Sigmoid colon (tissue), 7 donors: ENCODE data around the gene LDLRAD4. TPM values are rescaled to one million over a fixed set of nuclear protein-coding genes. Genes with fewer than 3 reads are reported as not detected.

Experiments
- DNase-seq: peaks from one replicate; pipeline ENCODE4 v3.0.0-alpha.2; 2019
- H3K27ac ChIP-seq, 4 donors: fragments of 200-600 bp; sonication (generic); one replicate each; pipeline ENCODE4 v1.5.1; 2016 to 2019; ENCODE audit warnings: mild to moderate bottlenecking in 1 of 4
- H3K27me3 ChIP-seq, 3 donors: fragments of 200-600 bp; sonication (generic); one replicate each; pipeline ENCODE4 v1.5.1; 2019; ENCODE audit warnings: mild to moderate bottlenecking in 1 of 3
- H3K36me3 ChIP-seq, 4 donors: fragments of 200-600 bp; sonication (generic); one replicate each; pipeline ENCODE4 v1.5.1; 2016 to 2019
- H3K4me1 ChIP-seq, 4 donors: fragments of 200-600 bp; sonication (generic); one replicate each; pipeline ENCODE4 v1.5.1; 2017 to 2019
- H3K4me3 ChIP-seq, 4 donors: fragments of 200-600 bp; sonication (generic); one replicate each; pipeline ENCODE4 v1.5.1; 2017 to 2019; ENCODE audit warnings: mild to moderate bottlenecking in 2 of 4, moderate library complexity in 1 of 4
- H3K9me3 ChIP-seq, 4 donors: fragments of 200-600 bp in 3 of 4; sonication (generic) in 3 of 4; one replicate each; pipeline versions ENCODE4 v1.5.1 to v1.6.1; 2013 to 2019
- CTCF ChIP-seq, 4 experiments: fragments of 450-650 bp in 3 of 4; fragments of 200-600 bp in 1 of 4; IDR thresholded peaks; one replicate each; pipeline ENCODE4 v1.5.1; 2016 to 2019; ENCODE audit warnings: antibody characterized with exemption in 4 of 4, mild to moderate bottlenecking in 3 of 4, moderate library complexity in 2 of 4
- EP300 ChIP-seq, 4 donors: sonication (generic); formaldehyde crosslinking; IDR thresholded peaks; one replicate each; pipeline ENCODE4 v1.6.1; 2017; ENCODE audit warnings: antibody characterized with exemption in 4 of 4
- POLR2A ChIP-seq, 2 donors: fragments of 450-650 bp; IDR thresholded peaks; one replicate each; pipeline ENCODE4 v1.6.1; 2016; ENCODE audit warnings: antibody characterized with exemption in 2 of 2, mild to moderate bottlenecking in 2 of 2, moderate library complexity in 2 of 2
- POLR2AphosphoS5 ChIP-seq, 4 donors: sonication (generic); formaldehyde crosslinking; IDR thresholded peaks; one replicate each; pipeline ENCODE4 v1.6.1; 2017; ENCODE audit warnings: antibody characterized with exemption in 4 of 4
- WGBS, 2 donors: extraction: QIAGEN DNeasy Blood & Tissue Kit; methylation state at CpG; one replicate each; pipeline ENCODE4 v1.1.7; 2013; 5-methylcytosine and 5-hydroxymethylcytosine counted together
- intact Hi-C: fragments of 100-400 bp; cut with DNase I; formaldehyde crosslinking; loops from one replicate; pipeline ENCODE4 v1.15.1; 2023
- polyA plus RNA-seq, 3 donors: library from polyadenylated mRNA; stranded (reverse); fragments of 200-250 nt; gene quantifications; one replicate each; pipeline ENCODE4 v1.2.3, GENCODE V29; 2013
- total RNA-seq, 4 donors: library from RNA; depleted of rRNA; stranded (reverse); fragments of >200 nt; gene quantifications; one replicate each; pipeline ENCODE4 v1.1.0, GENCODE V29; 2016
- donor health status: healthy with polysubstance abuse.
- donor health status: Bipolar disorder and iron deficiency.
- donor health status: healthy.

Gene LDLRAD4
- total and polyA plus RNA-seq, 7 donors = 1.2 to 28.2 (median 17.2) TPM

- no peaks in the 10 kb centered on the region for H3K36me3 ChIP-seq
- intact Hi-C loops = no loop called here
- H3K9me3 ChIP-seq = peaks cover 0 to 5% (median 0%) of the 10 kb centered on the region in 4 donors
- 82 to 84% methylated on average over 1 of the region's 1 CpG for WGBS, 2 donors
- TF ChIP-seq POLR2AphosphoS5 (IDR thresholded peaks at IDR 0.05) = no peak
- no peak for TF ChIP-seq POLR2A (IDR thresholded peaks at IDR 0.05)
- TF ChIP-seq CTCF (IDR thresholded peaks at IDR 0.05) = no peak
- TF ChIP-seq EP300 (IDR thresholded peaks at IDR 0.05) = no peak
- H3K27ac ChIP-seq = no peak overlapping the region
- no peak for DNase-seq
- H3K27me3 ChIP-seq = no peaks in the 10 kb centered on the region
- H3K4me3 ChIP-seq = no peak overlapping the region
- H3K4me1 ChIP-seq = peaks cover 0 to 4% (median 0%) of the 10 kb centered on the region in 4 donors
These were observed 112.4 kb downstream of the LDLRAD4 start for GRCh38 chr18:13330996-13331395.

- Histone ChIP-seq H3K4me1 (peaks cover 0 to 4% (median 0%) of the 10 kb centered on the region in 4 donors), H3K4me3 (no peak overlapping the region), H3K9me3 (peaks cover 0 to 5% (median 0%) of the 10 kb centered on the region in 4 donors), H3K27ac (no peak overlapping the region), H3K27me3 (no peaks in the 10 kb centered on the region), H3K36me3 (no peaks in the 10 kb centered on the region)
- intact Hi-C loops = no loop called here
- WGBS, 2 donors = 86 to 96% methylated on average over 3 of the region's 3 CpGs
- DNase-seq = no peak
- TF ChIP-seq CTCF (IDR thresholded peaks at IDR 0.05) = no peak
- no peak for TF ChIP-seq POLR2A (IDR thresholded peaks at IDR 0.05)
- no peak for TF ChIP-seq POLR2AphosphoS5 (IDR thresholded peaks at IDR 0.05)
- no peak for TF ChIP-seq EP300 (IDR thresholded peaks at IDR 0.05)
These were observed 113.3 kb downstream of the LDLRAD4 start for GRCh38 chr18:13331846-13332245.

GRCh38 chr18:13332874-13333273, 114.3 kb downstream of the LDLRAD4 start:
- intact Hi-C loops = no loop called here
- H3K4me3 ChIP-seq = no peak overlapping the region
- TF ChIP-seq CTCF (IDR thresholded peaks at IDR 0.05) (no peak), POLR2A (IDR thresholded peaks at IDR 0.05) (no peak), POLR2AphosphoS5 (IDR thresholded peaks at IDR 0.05) (no peak), EP300 (IDR thresholded peaks at IDR 0.05) (no peak)
- DNase-seq = no peak
- H3K9me3 ChIP-seq = peaks cover 0 to 5% (median 0%) of the 10 kb centered on the region in 4 donors
- peaks cover 0 to 7% (median 0%) of the 10 kb centered on the region in 4 donors for H3K4me1 ChIP-seq
- H3K27ac ChIP-seq = no peak overlapping the region
- H3K27me3 ChIP-seq = no peaks in the 10 kb centered on the region
- no peaks in the 10 kb centered on the region for H3K36me3 ChIP-seq
- WGBS, 2 donors = 78 to 79% methylated on average over 5 of the region's 5 CpGs

GRCh38 chr18:13335903-13336302, 117.3 kb downstream of the LDLRAD4 start:
- DNase-seq = no peak
- Histone ChIP-seq H3K27ac (no peak overlapping the region), H3K4me3 (no peak overlapping the region), H3K27me3 (no peaks in the 10 kb centered on the region), H3K4me1 (peaks cover 0 to 7% (median 0%) of the 10 kb centered on the region in 4 donors), H3K9me3 (peaks cover 0 to 5% (median 0%) of the 10 kb centered on the region in 4 donors), H3K36me3 (no peaks in the 10 kb centered on the region)
- intact Hi-C loops = no loop called here
- TF ChIP-seq POLR2A (IDR thresholded peaks at IDR 0.05) (no peak), CTCF (IDR thresholded peaks at IDR 0.05) (no peak), POLR2AphosphoS5 (IDR thresholded peaks at IDR 0.05) (no peak), EP300 (IDR thresholded peaks at IDR 0.05) (no peak)
- WGBS, 2 donors = 85 to 92% methylated on average over 6 of the region's 6 CpGs

GRCh38 chr18:13336841-13337240, 118.3 kb downstream of the LDLRAD4 start:
- intact Hi-C loops = no loop called here

More at GRCh38 chr18:13336841-13337240, 118.3 kb downstream of the LDLRAD4 start:
- Histone ChIP-seq H3K27me3 (no peaks in the 10 kb centered on the region), H3K4me3 (no peak overlapping the region), H3K4me1 (peaks cover 0 to 7% (median 0%) of the 10 kb centered on the region in 4 donors), H3K36me3 (no peaks in the 10 kb centered on the region), H3K9me3 (peaks cover 0 to 5% (median 0%) of the 10 kb centered on the region in 4 donors), H3K27ac (no peak overlapping the region)
- TF ChIP-seq POLR2A (IDR thresholded peaks at IDR 0.05) (no peak), CTCF (IDR thresholded peaks at IDR 0.05) (no peak)
- 77 to 91% methylated on average over 4 of the region's 4 CpGs for WGBS, 2 donors
- DNase-seq = no peak
